Hypothalamus (tissue), 51 donors: Measurements from ENCODE around the gene PCDHGA7.
"Not testable (repeated sequence)": the region's sequence is repeated elsewhere in the genome, so short reads cannot be mapped to it uniquely, and the experiment has no call there.

Experiments used
- DNase-seq, 51 donors: peaks; one replicate each; lab custom pipeline; 2025; lab: John Stamatoyannopoulos, UW

Gene PCDHGA7

DNA sequence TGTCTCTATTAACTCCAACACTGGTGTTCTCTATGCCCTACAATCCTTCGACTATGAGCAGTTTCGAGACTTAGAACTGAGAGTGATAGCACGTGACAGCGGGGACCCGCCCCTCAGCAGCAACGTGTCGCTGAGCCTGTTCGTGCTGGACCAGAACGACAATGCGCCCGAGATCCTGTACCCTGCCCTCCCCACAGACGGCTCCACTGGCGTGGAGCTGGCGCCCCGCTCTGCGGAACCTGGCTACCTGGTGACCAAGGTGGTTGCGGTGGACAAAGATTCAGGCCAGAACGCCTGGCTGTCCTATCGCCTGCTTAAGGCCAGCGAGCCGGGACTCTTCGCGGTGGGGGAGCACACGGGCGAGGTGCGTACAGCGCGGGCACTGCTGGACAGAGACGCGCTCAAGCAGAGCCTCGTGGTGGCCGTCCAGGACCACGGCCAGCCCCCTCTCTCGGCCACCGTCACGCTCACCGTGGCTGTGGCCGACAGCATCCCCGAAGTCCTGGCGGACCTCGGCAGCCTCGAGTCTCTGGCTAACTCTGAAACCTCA lies 40.3 kb downstream of the PCDHGA7 start:
- no peak for DNase-seq

DNA sequence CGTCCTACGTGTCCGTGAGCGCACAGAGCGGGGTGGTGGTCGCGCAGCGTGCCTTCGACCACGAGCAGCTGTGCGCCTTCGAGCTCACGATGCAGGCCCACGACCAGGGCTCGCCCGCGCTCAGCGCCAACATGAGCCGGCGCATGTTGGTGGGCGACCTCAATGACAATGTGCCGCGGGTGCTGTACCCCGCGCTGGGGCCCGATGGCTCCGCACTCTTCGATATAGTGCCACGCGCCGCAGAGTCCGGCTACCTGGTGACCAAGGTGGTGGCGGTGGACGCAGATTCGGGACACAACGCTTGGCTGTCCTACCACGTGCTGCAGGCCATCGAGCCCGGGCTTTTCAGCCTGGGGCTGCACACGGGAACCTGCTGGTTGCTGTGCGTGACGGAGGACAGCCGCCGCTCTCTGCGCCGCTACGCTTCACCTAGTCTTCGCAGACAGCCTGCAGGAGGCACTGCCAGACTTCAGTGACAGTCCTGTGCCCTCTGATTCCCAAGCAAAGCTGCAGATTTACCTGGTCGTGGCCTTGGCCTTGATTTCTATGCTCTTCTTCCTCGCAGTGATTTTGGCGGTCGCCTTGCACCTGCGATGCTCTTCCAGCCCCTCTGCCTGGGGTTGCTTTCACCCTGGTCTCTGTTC lies 45.4 kb downstream of the PCDHGA7 start:
- no peak for DNase-seq

DNA sequence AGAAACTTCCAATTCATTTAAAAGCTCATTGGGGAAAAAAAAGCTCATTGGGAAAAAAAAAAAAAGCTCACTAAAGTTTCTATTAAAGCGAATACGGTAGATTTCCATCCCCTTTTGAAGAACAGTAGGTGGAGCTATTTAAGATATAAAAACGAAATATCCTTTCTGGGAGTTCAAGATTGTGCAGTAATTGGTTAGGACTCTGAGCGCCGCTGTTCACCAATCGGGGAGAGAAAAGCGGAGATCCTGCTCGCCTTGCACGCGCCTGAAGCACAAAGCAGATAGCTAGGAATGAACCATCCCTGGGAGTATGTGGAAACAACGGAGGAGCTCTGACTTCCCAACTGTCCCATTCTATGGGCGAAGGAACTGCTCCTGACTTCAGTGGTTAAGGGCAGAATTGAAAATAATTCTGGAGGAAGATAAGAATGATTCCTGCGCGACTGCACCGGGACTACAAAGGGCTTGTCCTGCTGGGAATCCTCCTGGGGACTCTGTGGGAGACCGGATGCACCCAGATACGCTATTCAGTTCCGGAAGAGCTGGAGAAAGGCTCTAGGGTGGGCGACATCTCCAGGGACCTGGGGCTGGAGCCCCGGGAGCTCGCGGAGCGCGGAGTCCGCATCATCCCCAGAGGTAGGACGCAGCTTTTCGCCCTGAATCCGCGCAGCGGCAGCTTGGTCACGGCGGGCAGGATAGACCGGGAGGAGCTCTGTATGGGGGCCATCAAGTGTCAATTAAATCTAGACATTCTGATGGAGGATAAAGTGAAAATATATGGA lies 48.0 kb downstream of the PCDHGA7 start, which contains the start of gene PCDHGA12:
PCDHGA12 (plus strand) TSS at position 176 of the 782 bp plus-strand sequence; CDS start at position 429, 253 bp downstream.
- peak in 5 of 51 donors; percentile 3 to 23 (median 10) for DNase-seq

DNA sequence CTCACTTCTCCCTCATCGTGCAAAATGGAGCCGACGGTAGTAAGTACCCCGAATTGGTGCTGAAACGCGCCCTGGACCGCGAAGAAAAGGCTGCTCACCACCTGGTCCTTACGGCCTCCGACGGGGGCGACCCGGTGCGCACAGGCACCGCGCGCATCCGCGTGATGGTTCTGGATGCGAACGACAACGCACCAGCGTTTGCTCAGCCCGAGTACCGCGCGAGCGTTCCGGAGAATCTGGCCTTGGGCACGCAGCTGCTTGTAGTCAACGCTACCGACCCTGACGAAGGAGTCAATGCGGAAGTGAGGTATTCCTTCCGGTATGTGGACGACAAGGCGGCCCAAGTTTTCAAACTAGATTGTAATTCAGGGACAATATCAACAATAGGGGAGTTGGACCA lies 48.7 kb downstream of the PCDHGA7 start:
- no peak for DNase-seq

DNA sequence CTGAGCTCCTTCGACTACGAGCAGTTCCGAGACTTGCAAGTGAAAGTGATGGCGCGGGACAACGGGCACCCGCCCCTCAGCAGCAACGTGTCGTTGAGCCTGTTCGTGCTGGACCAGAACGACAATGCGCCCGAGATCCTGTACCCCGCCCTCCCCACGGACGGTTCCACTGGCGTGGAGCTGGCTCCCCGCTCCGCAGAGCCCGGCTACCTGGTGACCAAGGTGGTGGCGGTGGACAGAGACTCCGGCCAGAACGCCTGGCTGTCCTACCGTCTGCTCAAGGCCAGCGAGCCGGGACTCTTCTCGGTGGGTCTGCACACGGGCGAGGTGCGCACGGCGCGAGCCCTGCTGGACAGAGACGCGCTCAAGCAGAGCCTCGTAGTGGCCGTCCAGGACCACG lies 49.8 kb downstream of the PCDHGA7 start:
- not testable (repeated sequence) for DNase-seq

DNA sequence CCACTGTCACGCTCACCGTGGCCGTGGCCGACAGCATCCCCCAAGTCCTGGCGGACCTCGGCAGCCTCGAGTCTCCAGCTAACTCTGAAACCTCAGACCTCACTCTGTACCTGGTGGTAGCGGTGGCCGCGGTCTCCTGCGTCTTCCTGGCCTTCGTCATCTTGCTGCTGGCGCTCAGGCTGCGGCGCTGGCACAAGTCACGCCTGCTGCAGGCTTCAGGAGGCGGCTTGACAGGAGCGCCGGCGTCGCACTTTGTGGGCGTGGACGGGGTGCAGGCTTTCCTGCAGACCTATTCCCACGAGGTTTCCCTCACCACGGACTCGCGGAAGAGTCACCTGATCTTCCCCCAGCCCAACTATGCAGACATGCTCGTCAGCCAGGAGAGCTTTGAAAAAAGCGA lies 50.2 kb downstream of the PCDHGA7 start:
- DNase-seq = not testable (repeated sequence)

DNA sequence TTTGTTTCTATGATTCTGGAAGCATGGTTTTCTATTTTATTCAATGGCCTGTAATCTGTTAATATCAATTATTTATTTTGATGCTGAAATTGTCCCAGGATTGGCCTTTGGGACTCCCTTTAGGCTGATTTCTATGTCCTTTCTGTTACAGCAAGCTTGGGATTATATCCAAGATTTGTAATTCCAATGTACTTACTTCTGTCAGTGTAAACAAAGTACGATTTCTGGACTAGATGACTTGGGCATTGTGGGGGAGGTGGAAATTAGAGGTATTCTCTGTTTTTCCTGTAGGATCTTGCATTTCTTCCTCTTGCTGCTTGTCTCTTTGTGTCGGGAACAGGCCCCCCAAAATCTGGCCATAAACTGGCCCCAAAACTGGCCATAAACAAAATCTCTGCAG lies 51.5 kb downstream of the PCDHGA7 start:
- no peak for DNase-seq
